Ecto neural progenitor cell (in vitro differentiated cells): ENCODE results near the gene PRSS38.
"Not testable (repeated sequence)": the region's sequence is repeated elsewhere in the genome, so short reads cannot be mapped to it uniquely, and the experiment has no call there.

Source experiments
- DNase-seq: peaks from one replicate; pipeline ENCODE4 v3.0.0-alpha.2; 2018; ENCODE audit warnings: low spot score

The PRSS38 gene

GRCh38 chr1:227844320-227845146, 29.1 kb downstream of the PRSS38 start:
- no peak for DNase-seq

DNA sequence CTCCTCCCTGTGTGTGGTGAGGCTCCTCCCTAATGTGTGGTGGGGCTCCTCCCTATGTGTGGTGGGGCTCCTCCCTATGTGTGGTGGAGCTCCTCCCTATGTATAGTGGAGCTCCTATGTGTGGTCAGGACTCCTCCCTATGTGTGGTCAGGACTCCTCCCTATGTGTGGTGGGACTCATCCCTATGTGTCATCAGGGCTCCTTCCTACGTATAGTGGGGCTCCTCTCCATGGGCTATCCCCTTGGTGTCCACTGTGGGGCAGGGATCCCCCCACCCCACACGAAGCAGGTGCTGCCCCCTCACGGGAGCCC, 29.6 kb downstream of the PRSS38 start:
- DNase-seq: no peak

DNA sequence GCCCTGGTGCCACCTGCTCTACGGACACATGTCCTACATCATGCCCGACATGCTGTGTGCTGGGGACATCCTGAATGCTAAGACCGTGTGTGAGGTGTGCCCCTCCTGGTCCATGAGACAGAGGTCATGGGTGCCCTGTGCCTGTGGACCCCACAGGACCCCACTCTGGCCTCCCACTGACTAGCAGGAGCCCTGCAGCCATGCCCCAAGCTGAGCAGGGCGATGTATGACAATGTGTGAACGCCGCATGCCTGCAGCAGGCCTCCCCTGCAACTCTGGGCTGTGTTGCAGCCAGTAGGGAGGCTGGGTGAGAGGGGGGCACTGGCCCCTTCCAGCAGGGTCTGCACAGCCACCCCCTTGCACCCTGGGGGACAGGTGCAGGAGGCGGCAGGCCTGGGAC, 30.0 kb downstream of the PRSS38 start:
- DNase-seq: no peak

DNA sequence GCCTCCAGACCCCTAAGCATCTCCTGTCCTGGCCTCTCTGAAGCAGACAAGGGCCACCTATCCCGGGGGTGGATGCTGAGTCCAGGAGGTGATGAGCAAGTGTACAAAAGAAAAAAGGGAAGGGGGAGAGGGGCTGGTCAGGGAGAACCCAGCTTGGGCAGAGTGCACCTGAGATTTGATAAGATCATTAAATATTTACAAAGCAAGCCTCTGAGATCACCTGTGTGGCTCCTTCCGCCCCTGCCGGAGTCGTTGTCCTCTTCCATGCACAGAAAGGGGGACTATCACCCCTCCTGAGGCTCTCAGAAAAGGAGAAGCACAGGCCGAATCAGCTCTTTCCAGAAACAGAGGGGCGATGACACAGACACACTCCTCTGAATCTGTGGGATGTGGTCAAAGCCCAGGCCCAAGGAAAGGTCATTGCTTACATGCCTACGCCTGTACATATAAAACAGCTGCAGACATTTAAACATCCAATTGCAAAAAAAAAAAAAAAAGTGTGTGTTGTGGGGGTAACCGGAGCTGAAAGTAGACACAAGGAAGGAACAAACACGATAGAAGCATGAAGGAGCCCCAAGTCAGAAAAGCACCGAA, 30.9 kb downstream of the PRSS38 start:
- no peak for DNase-seq

DNA sequence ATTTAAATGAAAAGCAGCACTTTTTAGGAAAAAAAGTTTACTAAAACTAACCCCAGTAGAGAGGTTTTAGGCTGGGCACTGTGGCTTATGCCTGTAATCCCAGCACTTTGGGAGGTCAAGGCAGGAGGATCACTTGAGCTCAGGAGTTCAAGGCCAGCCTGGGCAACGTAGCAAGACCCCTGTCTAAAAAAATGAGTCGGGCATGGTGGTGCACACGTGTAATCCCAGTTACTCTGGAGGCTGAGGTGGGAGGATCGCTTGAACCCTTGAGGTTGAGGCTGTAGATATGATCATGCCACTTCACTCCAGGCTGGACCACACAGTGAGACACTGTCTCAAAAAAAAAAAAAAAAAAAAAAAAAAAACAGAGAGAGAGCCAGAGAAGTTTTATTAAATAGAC, 31.6 kb downstream of the PRSS38 start:
- DNase-seq: not testable (repeated sequence)

DNA sequence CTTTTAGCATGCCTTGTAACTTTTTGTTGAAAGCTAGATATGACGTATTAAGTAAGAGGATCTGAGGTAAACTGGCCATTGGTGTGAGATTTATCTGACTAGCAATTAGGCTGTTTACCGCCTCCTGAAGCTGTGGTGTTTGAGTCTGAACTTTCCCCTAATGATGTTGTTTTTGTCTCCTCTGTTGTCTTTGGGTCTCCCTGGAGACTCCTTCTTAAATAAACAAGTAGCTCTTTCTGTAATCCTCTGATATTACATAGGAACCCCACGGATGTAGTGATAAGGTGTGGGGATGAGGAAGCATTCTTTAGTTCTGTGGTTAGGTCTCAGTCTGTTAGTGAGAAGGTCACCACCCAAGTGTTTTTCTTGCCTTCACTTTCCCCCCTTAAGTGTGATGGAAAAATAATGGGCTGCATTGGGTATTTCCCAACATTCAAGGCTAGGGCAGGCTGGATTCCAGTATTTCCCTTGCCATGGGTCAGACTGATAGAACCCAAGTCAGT, 33.0 kb downstream of the PRSS38 start:
- DNase-seq: no peak

DNA sequence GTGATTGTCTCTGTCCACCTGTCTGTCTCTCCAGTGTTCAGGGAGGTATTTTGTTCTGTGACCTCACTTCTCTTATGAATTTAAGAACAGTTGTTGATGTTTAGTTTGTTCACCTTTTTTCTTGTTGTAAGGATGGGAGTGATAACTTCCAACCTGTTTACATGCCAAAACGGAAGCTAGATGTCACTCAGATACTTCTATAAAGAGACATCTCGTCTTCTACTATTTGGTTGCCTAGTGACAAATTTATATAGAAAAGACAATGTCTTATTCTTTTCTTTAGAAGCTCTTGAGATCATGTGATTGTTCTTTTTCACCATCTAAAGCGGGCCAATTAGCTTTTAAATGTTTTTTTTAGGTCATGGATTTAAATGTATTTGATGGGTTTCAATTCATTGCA, 33.8 kb downstream of the PRSS38 start:
- no peak for DNase-seq

DNA sequence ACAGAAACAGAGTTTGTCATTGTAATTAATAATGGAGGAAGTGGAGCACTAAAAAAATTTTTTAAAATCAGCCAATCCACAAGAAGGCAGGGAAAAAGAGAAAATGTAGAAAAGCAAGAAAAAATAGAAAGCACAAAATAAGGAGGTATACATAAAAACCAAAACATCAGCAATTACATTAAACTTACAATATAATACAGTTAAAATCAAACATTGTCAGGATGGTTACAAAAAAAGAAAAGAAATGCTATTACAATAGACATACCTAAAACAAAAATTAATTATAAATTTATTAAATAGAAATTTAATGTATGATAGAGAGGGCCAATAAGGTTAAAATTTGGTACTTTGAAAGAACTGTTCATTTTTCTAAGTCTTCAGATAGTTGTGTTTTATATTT, 38.7 kb downstream of the PRSS38 start:
- DNase-seq: no peak

DNA sequence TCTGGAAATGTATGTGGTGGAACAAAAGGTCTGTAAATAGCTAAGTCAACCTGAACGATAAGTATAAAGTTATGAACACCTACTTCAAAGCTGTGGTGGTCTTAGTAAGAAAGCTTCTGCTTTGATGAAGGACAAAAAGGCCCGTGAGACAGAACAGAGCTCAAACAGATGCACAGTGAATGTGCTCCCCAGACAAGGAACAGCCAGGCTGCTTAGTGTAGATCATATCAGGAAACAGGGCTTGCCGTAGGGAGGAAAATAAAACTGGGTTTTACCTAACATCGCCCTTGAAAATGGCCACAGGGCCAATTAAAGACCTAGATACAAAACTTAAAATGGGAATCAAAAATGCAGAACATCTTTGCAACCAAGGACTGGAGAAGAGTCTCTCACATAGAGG, 40.2 kb downstream of the PRSS38 start:
- no peak for DNase-seq

- no peak for DNase-seq
Measured at GRCh38 chr1:227856147-227856858, 40.8 kb downstream of the PRSS38 start.

DNA sequence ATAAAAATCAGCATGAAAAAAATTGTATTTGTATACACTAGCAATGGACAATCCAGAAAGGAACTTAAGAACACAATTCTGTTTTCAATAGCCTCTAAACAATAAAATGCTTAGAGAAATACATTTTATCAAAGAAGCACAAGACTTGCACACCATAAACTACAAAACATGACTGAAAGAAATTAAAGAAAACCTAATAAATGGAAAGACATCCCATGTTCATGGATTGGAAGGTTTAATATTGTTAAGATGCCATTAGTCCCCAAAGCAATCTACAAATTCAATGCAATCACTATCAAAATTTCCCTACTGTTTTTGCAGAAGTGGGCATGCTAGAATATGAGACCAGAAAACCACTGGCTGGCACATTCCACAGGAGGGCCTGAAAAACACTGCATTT, 49.4 kb downstream of the PRSS38 start:
- DNase-seq: no peak

GRCh38 chr1:227869279-227869842, 53.9 kb downstream of the PRSS38 start:
- no peak for DNase-seq

DNA sequence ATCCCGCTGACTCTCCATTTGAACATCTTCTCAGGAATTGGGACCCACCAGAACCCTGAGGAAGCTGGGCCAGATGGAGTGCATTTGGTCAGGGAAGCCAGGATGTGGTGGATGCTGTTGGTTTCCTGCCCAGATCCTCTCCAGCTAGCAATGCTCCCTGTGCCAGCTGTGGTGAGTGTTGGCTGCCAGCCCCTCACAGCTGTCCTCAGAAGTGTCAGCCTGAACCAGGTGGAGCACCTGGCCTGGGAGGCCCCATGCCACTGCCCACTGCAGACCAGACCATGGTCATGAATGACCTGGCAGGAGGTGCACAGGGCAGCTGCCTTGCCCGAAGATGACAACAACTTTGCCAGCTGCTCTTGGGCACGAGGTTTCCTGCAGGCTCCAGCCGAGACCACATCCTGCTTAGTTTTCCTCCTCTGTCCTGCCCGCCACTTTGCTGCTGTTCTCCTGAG, 54.4 kb downstream of the PRSS38 start:
- no peak for DNase-seq

GRCh38 chr1:227870366-227870765, 54.9 kb downstream of the PRSS38 start:
- DNase-seq: no peak

DNA sequence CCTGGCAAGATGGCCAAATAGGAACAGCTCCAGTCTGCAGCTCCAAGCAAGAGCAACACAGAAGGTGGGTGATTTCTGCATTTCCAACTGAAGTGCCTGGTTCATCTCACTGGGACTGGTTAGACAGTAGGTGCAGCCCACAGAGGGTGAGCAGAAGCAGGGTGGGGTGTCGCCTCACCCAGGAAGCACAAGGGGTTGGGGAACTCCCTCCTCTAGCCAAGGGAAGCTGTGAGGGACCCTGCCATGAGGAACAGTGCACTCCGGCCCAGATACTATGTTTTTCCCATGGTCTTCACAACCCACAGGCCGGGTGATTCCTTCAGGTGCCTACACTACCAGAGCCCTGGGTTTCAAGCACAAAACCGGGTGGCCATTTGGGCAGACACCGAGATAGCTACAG, 56.4 kb downstream of the PRSS38 start:
- not testable (repeated sequence) for DNase-seq

DNA sequence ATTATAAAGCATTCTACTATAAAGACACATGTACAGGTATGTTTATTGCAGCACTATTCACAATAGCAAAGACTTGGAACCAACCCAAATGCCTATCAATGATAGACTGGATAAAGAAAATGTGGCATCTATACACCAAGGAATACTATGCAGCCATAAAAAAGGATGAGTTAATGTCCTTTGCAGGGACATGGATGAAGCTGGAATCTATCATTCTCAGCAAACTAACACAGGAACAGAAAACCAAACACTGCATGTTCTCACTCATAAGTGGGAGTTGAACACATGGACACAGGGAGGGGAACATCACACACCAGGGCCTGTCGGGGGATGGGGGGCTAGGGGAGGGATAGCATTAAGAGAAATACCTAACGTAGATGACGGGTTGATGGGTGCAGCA, 62.3 kb downstream of the PRSS38 start:
- DNase-seq: not testable (repeated sequence)

DNA sequence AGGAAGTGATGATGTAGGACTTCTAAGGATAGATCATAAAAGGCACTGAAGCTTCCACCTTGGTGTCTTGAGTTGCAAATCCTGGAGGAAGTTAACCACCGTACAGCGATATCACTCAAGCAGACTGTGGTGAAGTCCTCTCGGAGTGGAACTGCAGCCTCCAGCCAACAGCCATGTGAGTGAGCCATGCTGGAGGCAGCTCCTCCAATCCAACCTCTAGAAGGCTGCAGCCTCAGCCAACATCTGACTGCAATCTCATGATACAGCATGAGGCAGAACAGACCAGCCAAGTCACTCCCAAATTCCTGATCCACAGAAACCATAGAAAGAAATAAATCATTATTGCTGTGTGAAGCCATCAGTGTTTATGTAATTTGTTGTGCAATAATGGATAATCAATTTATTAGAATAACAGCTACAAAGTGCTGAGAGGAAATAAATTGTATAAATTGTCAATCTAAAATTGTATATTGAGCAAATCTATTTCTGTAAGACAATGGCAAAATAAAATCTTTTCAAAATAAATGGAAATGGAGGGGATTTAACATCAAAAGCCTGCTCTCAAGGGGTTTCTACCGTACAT, 65.0 kb downstream of the PRSS38 start:
- no peak for DNase-seq

DNA sequence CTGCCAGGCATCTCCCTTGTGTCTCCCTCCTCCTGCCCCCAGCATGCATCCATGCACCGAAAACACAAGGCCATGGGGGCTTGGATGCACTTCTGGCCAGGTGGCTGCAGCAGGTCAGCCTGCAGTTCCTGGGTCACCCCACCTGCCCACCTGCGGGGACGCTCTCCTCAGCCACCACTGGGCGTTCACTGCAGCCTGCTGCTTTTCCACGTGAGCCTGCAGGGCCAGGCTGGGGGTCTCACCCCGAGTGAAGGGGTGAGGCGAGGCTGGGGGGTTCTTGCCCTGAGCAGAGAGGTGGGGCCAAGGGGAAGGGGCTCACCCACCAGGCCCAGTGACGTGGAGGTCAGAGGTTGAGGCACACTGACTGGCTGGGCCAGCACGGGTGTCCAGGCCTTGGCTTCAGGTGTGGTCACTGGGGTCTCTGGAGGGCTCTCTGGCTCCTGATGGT, 67.6 kb downstream of the PRSS38 start:
- no peak for DNase-seq

DNA sequence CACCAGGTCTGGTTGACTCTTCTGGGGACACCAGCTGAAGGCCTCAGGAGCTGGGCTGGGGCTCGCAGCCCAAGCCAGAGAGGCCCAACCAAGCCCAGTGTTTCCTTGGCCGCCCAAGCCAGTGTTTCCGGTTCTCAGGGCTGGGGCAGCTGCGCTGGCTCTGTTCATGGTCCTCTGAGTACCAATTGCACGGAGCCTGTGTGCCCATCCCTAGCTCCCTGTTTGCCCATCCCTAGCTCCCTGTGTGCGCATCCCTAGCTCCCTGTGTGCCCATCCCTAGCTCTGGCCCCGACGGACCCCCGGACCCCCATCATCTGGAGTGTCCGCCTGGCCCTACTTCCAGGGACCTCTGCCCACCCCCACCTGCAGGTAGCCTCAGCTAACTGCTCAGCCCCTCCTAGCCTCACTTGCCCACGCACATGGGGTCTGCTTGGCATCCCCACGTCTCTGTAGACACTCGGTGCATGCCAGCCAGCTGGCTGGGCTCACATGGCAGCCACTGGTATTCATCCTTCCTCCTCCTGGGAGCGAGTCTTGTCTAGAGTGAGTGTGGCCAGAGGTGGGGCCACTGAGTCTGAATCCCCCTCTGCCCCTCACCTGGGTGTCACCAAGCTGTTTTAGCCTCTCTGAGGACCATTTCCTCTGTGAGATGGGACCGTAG, 68.3 kb downstream of the PRSS38 start:
- DNase-seq: no peak

- no peak for DNase-seq
Measured at GRCh38 chr1:227884370-227885134, 69.1 kb downstream of the PRSS38 start.

DNA sequence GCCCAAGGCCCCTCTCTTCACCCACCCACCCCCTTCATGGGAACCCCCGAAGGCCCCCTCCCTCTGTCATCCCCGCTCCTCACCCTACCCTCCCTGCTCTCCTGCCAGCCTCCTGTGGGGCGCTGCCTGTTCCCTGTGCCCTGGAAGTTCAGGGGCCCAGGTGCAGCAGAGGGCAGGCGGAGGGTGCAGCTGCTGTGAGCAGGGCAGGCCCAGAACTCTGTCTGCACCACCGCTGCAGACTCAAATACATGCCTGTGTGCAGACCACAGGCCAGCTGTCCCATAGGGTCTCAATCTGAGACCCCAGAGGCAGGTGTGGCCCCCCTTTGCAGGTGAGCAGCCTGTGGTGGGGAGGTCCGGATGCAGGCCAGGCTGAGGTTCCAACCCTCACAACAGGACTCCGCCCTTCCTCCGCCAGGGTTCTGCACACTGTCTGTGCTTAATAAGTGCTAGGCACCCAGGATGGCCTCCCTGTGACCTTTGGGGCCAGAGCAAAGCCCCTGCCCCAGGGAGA, 69.7 kb downstream of the PRSS38 start:
- no peak for DNase-seq
